ENCODE results near the gene CKLF. TPM values are rescaled to one million over a fixed set of nuclear protein-coding genes. Genes with fewer than 3 reads are reported as not detected.
A peak's percentile ranks its signal among the peaks of the same experiment; 100 is the strongest.

CKLF gene
- total RNA-seq, 4 donors from 2014 or later: 13.1 to 31.5 (median 17.9) TPM

DNA sequence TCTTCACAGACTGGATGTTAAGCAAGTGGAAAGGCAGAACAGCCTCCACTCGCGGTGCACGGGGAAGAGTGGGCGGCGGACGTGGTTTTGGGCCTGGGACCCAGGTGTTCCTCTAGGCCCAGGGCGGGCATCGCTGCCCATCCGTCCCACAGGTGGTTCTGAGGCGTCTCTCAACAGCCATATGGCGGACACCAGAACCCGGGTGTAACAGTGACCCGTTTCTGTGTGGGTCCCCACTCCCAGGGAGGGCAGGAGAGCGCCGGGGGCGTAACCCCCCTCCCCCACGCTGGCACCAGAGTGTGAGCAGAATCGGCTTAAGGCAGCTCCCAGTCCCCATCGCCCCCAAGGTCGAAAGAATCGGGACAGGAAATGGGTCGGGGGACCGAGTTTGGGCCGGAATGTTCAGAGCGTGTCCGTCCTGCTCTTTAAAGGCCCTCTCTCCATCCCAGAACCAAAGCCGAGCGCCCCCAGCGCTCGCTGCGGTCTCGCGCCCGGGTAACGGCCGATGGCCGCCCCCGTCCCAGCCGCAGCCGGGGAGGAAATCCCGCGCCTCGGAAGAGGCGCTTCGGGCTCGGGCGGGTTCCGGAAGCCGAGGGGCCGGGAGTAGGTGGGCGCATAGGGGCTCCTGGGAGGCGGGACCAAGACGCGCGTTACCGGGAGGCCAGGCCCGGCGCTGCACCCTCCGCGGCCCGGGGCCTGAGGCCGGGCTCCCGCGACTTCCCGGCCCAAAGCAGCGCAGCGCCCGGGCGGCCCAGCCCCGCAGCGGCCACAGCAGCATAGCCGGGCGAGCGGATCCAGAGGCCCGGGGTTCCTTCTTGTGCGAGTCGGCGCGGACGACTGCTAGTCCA lies 2.9 kb upstream of the CKLF start, which contains the start of gene TK2:
Gene TK2, minus strand, starts transcription at position 839 of the 848 bp plus-strand sequence. Its CDS starts 61 bp downstream, at position 778.
- no peaks in the 10 kb centered on the region for H3K9me3 ChIP-seq
- ATAC-seq: peak; percentile 73
- peak within 1 kb of the TSS; percentile 92 to 98 (median 95) for H3K27ac ChIP-seq
- peak within 1 kb of the TSS; percentile 68 to 93 for H3K4me3 ChIP-seq
- TF ChIP-seq POLR2AphosphoS5 (IDR thresholded peaks at IDR 0.05) (no peak), CTCF (IDR thresholded peaks at IDR 0.05) (peak in 3 of 4 experiments; percentile 4 to 37 (median 8)), POLR2A (IDR thresholded peaks at IDR 0.05) (peak; percentile 73 to 74)
- peaks cover 0 to 60% (median 23%) of the 10 kb centered on the region in 3 donors for H3K4me1 ChIP-seq
- WGBS, 2 donors (ENCODE audit: low coverage in 1 of 2): 5 to 8% methylated on average over 7 of the region's 80 CpGs
- H3K27me3 ChIP-seq: no peaks in the 10 kb centered on the region
- peaks cover 0 to 34% of the 10 kb centered on the region in 2 donors for H3K36me3 ChIP-seq

GRCh38 chr16:66551348-66551759 lies 1.0 kb upstream of the CKLF start:
- WGBS, 2 donors (ENCODE audit: low coverage in 1 of 2): 40 to 67% methylated on average over 4 of the region's 6 CpGs
- TF ChIP-seq POLR2A (IDR thresholded peaks at IDR 0.05): no peak
- peak in 1 of 4 experiments; percentile 20 for TF ChIP-seq CTCF (IDR thresholded peaks at IDR 0.05)
- no peak overlapping the region for H3K4me3 ChIP-seq
- no peaks in the 10 kb centered on the region for H3K27me3 ChIP-seq
- no peak for ATAC-seq
- H3K9me3 ChIP-seq: no peaks in the 10 kb centered on the region
- peak overlapping the region in 3 of 4 donors; percentile 95 to 97 (median 96) for H3K27ac ChIP-seq
- peaks cover 0 to 67% (median 23%) of the 10 kb centered on the region in 3 donors for H3K4me1 ChIP-seq
- peaks cover 0 to 20% of the 10 kb centered on the region in 2 donors for H3K36me3 ChIP-seq

DNA sequence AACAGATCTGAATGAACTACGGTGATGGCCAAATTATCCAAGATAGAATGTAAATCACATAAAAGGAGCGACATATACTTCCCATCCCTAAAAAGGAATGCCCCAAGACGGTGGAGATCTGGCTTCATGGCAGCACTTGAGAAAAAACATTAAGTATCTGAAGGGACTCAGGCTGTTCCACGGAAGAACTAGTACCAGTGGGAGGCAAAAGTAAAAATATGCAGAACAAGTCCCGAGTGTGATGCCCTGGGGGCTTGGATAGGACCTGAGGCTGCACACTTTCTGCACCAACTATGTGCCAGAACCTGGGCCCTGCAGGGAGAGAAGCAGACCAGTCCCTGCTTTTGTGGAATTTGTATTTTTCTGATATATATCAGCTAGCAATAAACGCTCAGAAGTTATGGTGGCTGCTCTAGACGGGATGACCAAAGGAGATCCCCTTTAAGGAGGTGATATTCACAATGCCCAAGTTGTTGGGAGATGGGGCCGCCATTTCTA lies 539 bp upstream of the CKLF start:
- Histone ChIP-seq H3K4me3 (peak overlapping the region; percentile 54 to 70), H3K9me3 (no peaks in the 10 kb centered on the region), H3K27ac (peak overlapping the region; percentile 74 to 97 (median 96)), H3K36me3 (peaks cover 0 to 17% of the 10 kb centered on the region in 2 donors), H3K4me1 (peaks cover 0 to 70% (median 23%) of the 10 kb centered on the region in 3 donors), H3K27me3 (no peaks in the 10 kb centered on the region)
- TF ChIP-seq POLR2A (IDR thresholded peaks at IDR 0.05): no peak
- TF ChIP-seq EP300 (IDR thresholded peaks at IDR 0.05): no peak
- no peak for TF ChIP-seq CTCF (IDR thresholded peaks at IDR 0.05)
- TF ChIP-seq POLR2AphosphoS5 (IDR thresholded peaks at IDR 0.05): no peak
- no peak for ATAC-seq
- 30 to 40% methylated on average over 5 to 6 of the region's 8 CpGs for WGBS, 2 donors (ENCODE audit: low coverage in 1 of 2)

- no peaks in the 10 kb centered on the region for H3K9me3 ChIP-seq
- TF ChIP-seq POLR2A (IDR thresholded peaks at IDR 0.05): no peak
- TF ChIP-seq CTCF (IDR thresholded peaks at IDR 0.05): no peak
- TF ChIP-seq EP300 (IDR thresholded peaks at IDR 0.05): no peak
- peak overlapping the region; percentile 54 to 70 for H3K4me3 ChIP-seq
- no peaks in the 10 kb centered on the region for H3K27me3 ChIP-seq
- no peak for ATAC-seq
- H3K36me3 ChIP-seq: peaks cover 0 to 9% of the 10 kb centered on the region in 2 donors
- WGBS, 2 donors (ENCODE audit: low coverage in 1 of 2): 32 to 36% methylated on average over 3 to 8 of the region's 8 CpGs
- H3K4me1 ChIP-seq: peaks cover 0 to 59% (median 23%) of the 10 kb centered on the region in 3 donors
- peak overlapping the region in 1 of 4 donors; percentile 97 for H3K27ac ChIP-seq
Measured at GRCh38 chr16:66553223-66553622, 847 bp downstream of the CKLF start.
